Stomach (tissue), 4 donors: Measurements from ENCODE around the gene SPOCK2.

Experiments
- CTCF ChIP-seq, 7 experiments: fragments of 450-650 bp in 4 of 7; fragments of 200-600 bp in 3 of 7; sonication (generic) in 3 of 7; IDR thresholded peaks; one replicate each; pipeline ENCODE4 v1.5.1; 2016 to 2019; ENCODE audit warnings: antibody characterized with exemption in 7 of 7, control low read depth in 2 of 7, mild to moderate bottlenecking in 1 of 7
- EP300 ChIP-seq: sonication (generic); formaldehyde crosslinking; IDR thresholded peaks from one replicate; pipeline ENCODE4 v1.6.1; 2017; ENCODE audit warnings: antibody characterized with exemption
- POLR2A ChIP-seq, 4 donors: fragments of 450-650 bp; IDR thresholded peaks; one replicate each; pipeline ENCODE4 v1.6.1; 2016; ENCODE audit warnings: antibody characterized with exemption in 4 of 4, control low read depth in 2 of 4, mild to moderate bottlenecking in 1 of 4, moderate library complexity in 1 of 4
- POLR2AphosphoS5 ChIP-seq, 3 donors: sonication (generic); formaldehyde crosslinking; IDR thresholded peaks; one replicate each; pipeline ENCODE4 v1.6.1; 2016; ENCODE audit warnings: antibody characterized with exemption in 3 of 3

- TF ChIP-seq POLR2AphosphoS5 (IDR thresholded peaks at IDR 0.05) (no peak), POLR2A (IDR thresholded peaks at IDR 0.05) (no peak), CTCF (IDR thresholded peaks at IDR 0.05) (no peak), EP300 (no peak)
Measured at GRCh38 chr10:72085166-72085565, 3.2 kb downstream of the SPOCK2 start.
